Measurements from ENCODE around the gene C16orf78. TPM values are rescaled to one million over a fixed set of nuclear protein-coding genes. Genes with fewer than 3 reads are reported as not detected.

Gene C16orf78
- total and polyA plus RNA-seq, 2 donors (not counting 1 experiment from before 2014, with no cell fraction given), result not detected

GRCh38 chr16:49415083-49415482 is 41.5 kb downstream of the C16orf78 start:
- no peak overlapping the region for H2AFZ ChIP-seq (ENCODE audit: low read length)
- H3K4me3 ChIP-seq (replicated peaks in 1 of 4; ENCODE audit: control extremely low read depth in 1 of 4, insufficient read depth in 1 of 4, low read depth in 3 of 4, low read length in 4 of 4), result no peak overlapping the region
- no peaks in the 10 kb centered on the region for H4K20me1 ChIP-seq (ENCODE audit: control insufficient read depth, extremely low read depth, insufficient read depth, low read length)
- H3K79me2 ChIP-seq (ENCODE audit: control insufficient read depth, insufficient read depth, low read length), result no peaks in the 10 kb centered on the region
- no peak overlapping the region for H3K9ac ChIP-seq (ENCODE audit: insufficient read depth, low read length)
- H3K4me2 ChIP-seq (ENCODE audit: extremely low read depth, insufficient read depth, low read length), result no peak overlapping the region
- TF ChIP-seq EZH2 (IDR thresholded peaks at IDR 0.05; ENCODE audit: low read length, missing control alignments) (no peak), CTCF (conservative IDR thresholded peaks at IDR 0.05 in 1 of 2, IDR thresholded peaks at IDR 0.05 in 1 of 2; ENCODE audit: low read depth in 1 of 2, low read length in 2 of 2) (no peak)
- H3K9me3 ChIP-seq (ENCODE audit: control insufficient read depth, insufficient read depth, low read depth, low read length), result no peaks in the 10 kb centered on the region
- no peak overlapping the region for H3K27ac ChIP-seq (ENCODE audit: insufficient read depth, low read length)
- H3K4me1 ChIP-seq (ENCODE audit: control insufficient read depth, extremely low read depth, insufficient read depth, low read length), result no peaks in the 10 kb centered on the region
- H3K27me3 ChIP-seq (ENCODE audit: control insufficient read depth, insufficient read depth, low read length), result no peaks in the 10 kb centered on the region
- DNase-seq (ENCODE audit: low read depth in 2 of 2), result no peak
- H3K36me3 ChIP-seq (ENCODE audit: control insufficient read depth, insufficient read depth, low read length), result no peaks in the 10 kb centered on the region

GRCh38 chr16:49416001-49416675 is 42.5 kb downstream of the C16orf78 start:
- no peaks in the 10 kb centered on the region for H3K4me1 ChIP-seq (ENCODE audit: control insufficient read depth, extremely low read depth, insufficient read depth, low read length)
- no peak overlapping the region for H2AFZ ChIP-seq (ENCODE audit: low read length)
- H3K36me3 ChIP-seq (ENCODE audit: control insufficient read depth, insufficient read depth, low read length), result no peaks in the 10 kb centered on the region
- no peak overlapping the region for H3K4me3 ChIP-seq (replicated peaks in 1 of 4; ENCODE audit: control extremely low read depth in 1 of 4, insufficient read depth in 1 of 4, low read depth in 3 of 4, low read length in 4 of 4)
- TF ChIP-seq CTCF (conservative IDR thresholded peaks at IDR 0.05 in 1 of 2, IDR thresholded peaks at IDR 0.05 in 1 of 2; ENCODE audit: low read depth in 1 of 2, low read length in 2 of 2) (no peak), EZH2 (IDR thresholded peaks at IDR 0.05; ENCODE audit: low read length, missing control alignments) (no peak)
- no peak overlapping the region for H3K4me2 ChIP-seq (ENCODE audit: extremely low read depth, insufficient read depth, low read length)
- H3K27me3 ChIP-seq (ENCODE audit: control insufficient read depth, insufficient read depth, low read length), result no peaks in the 10 kb centered on the region
- no peak overlapping the region for H3K27ac ChIP-seq (ENCODE audit: insufficient read depth, low read length)
- H3K79me2 ChIP-seq (ENCODE audit: control insufficient read depth, insufficient read depth, low read length), result no peaks in the 10 kb centered on the region
- H3K9me3 ChIP-seq (ENCODE audit: control insufficient read depth, insufficient read depth, low read depth, low read length), result no peaks in the 10 kb centered on the region
- no peaks in the 10 kb centered on the region for H4K20me1 ChIP-seq (ENCODE audit: control insufficient read depth, extremely low read depth, insufficient read depth, low read length)
- no peak for DNase-seq (ENCODE audit: low read depth in 2 of 2)
- H3K9ac ChIP-seq (ENCODE audit: insufficient read depth, low read length), result no peak overlapping the region

- Histone ChIP-seq H2AFZ (ENCODE audit: low read length) (no peak overlapping the region), H3K9me3 (ENCODE audit: control insufficient read depth, insufficient read depth, low read depth, low read length) (no peaks in the 10 kb centered on the region), H3K27ac (ENCODE audit: insufficient read depth, low read length) (no peak overlapping the region), H3K4me2 (ENCODE audit: extremely low read depth, insufficient read depth, low read length) (no peak overlapping the region), H3K9ac (ENCODE audit: insufficient read depth, low read length) (no peak overlapping the region), H3K4me3 (replicated peaks in 1 of 4; ENCODE audit: control extremely low read depth in 1 of 4, insufficient read depth in 1 of 4, low read depth in 3 of 4, low read length in 4 of 4) (no peak overlapping the region), H3K4me1 (ENCODE audit: control insufficient read depth, extremely low read depth, insufficient read depth, low read length) (no peaks in the 10 kb centered on the region), H3K27me3 (ENCODE audit: control insufficient read depth, insufficient read depth, low read length) (no peaks in the 10 kb centered on the region), H3K36me3 (ENCODE audit: control insufficient read depth, insufficient read depth, low read length) (no peaks in the 10 kb centered on the region), H3K79me2 (ENCODE audit: control insufficient read depth, insufficient read depth, low read length) (no peaks in the 10 kb centered on the region), H4K20me1 (ENCODE audit: control insufficient read depth, extremely low read depth, insufficient read depth, low read length) (no peaks in the 10 kb centered on the region)
- no peak for TF ChIP-seq CTCF (conservative IDR thresholded peaks at IDR 0.05 in 1 of 2, IDR thresholded peaks at IDR 0.05 in 1 of 2; ENCODE audit: low read depth in 1 of 2, low read length in 2 of 2)
- TF ChIP-seq EZH2 (IDR thresholded peaks at IDR 0.05; ENCODE audit: low read length, missing control alignments), result no peak
- no peak for DNase-seq (ENCODE audit: low read depth in 2 of 2)
These were observed 43.8 kb downstream of the C16orf78 start for GRCh38 chr16:49417354-49417753.
